ENCODE measurements around the gene OR2S2. TPM values are rescaled to one million over a fixed set of nuclear protein-coding genes. Genes with fewer than 3 reads are reported as not detected.

The OR2S2 gene
- total RNA-seq, 1 donor from 2014 or later, result not detected

GRCh38 chr9:35967042-35967441 lies 9.1 kb upstream of the OR2S2 start:
- no peaks in the 10 kb centered on the region for H3K36me3 ChIP-seq (ENCODE audit: control insufficient read depth, insufficient read depth, low read length)
- no peak for DNase-seq (ENCODE audit: low read depth)
- no peaks in the 10 kb centered on the region for H3K27me3 ChIP-seq (ENCODE audit: control insufficient read depth, insufficient read depth, low read length)
- no peak overlapping the region for H3K4me3 ChIP-seq (ENCODE audit: low read depth, low read length)
- no peak for TF ChIP-seq CTCF (IDR thresholded peaks at IDR 0.05; ENCODE audit: insufficient read depth, low read length, poor library complexity, severe bottlenecking)

GRCh38 chr9:35966433-35966832 lies 8.5 kb upstream of the OR2S2 start:
- Histone ChIP-seq H3K36me3 (ENCODE audit: control insufficient read depth, insufficient read depth, low read length) (no peaks in the 10 kb centered on the region), H3K27me3 (ENCODE audit: control insufficient read depth, insufficient read depth, low read length) (no peaks in the 10 kb centered on the region), H3K4me3 (ENCODE audit: low read depth, low read length) (no peak overlapping the region)
- DNase-seq (ENCODE audit: low read depth), result no peak
- no peak for TF ChIP-seq CTCF (IDR thresholded peaks at IDR 0.05; ENCODE audit: insufficient read depth, low read length, poor library complexity, severe bottlenecking)

GRCh38 chr9:35965011-35965410 lies 7.1 kb upstream of the OR2S2 start:
- TF ChIP-seq CTCF (IDR thresholded peaks at IDR 0.05; ENCODE audit: insufficient read depth, low read length, poor library complexity, severe bottlenecking), result no peak
- DNase-seq (ENCODE audit: low read depth), result no peak
- Histone ChIP-seq H3K27me3 (ENCODE audit: control insufficient read depth, insufficient read depth, low read length) (no peaks in the 10 kb centered on the region), H3K36me3 (ENCODE audit: control insufficient read depth, insufficient read depth, low read length) (no peaks in the 10 kb centered on the region), H3K4me3 (ENCODE audit: low read depth, low read length) (no peak overlapping the region)

- no peak for TF ChIP-seq CTCF (IDR thresholded peaks at IDR 0.05; ENCODE audit: insufficient read depth, low read length, poor library complexity, severe bottlenecking)
- Histone ChIP-seq H3K36me3 (ENCODE audit: control insufficient read depth, insufficient read depth, low read length) (no peaks in the 10 kb centered on the region), H3K4me3 (ENCODE audit: low read depth, low read length) (no peak overlapping the region), H3K27me3 (ENCODE audit: control insufficient read depth, insufficient read depth, low read length) (no peaks in the 10 kb centered on the region)
- DNase-seq (ENCODE audit: low read depth), result no peak
Observed at GRCh38 chr9:35962126-35962906, 4.4 kb upstream of the OR2S2 start.

GRCh38 chr9:35960039-35960655 lies 2.2 kb upstream of the OR2S2 start:
- no peak for TF ChIP-seq CTCF (IDR thresholded peaks at IDR 0.05; ENCODE audit: insufficient read depth, low read length, poor library complexity, severe bottlenecking)
- Histone ChIP-seq H3K36me3 (ENCODE audit: control insufficient read depth, insufficient read depth, low read length) (no peaks in the 10 kb centered on the region), H3K27me3 (ENCODE audit: control insufficient read depth, insufficient read depth, low read length) (no peaks in the 10 kb centered on the region), H3K4me3 (ENCODE audit: low read depth, low read length) (no peak overlapping the region)
- no peak for DNase-seq (ENCODE audit: low read depth)

Measured in kidney epithelial cell (primary cell).